Thymus (tissue), 11 donors: Measurements from ENCODE around the gene HFE. TPM values are rescaled to one million over a fixed set of nuclear protein-coding genes. Genes with fewer than 3 reads are reported as not detected.

Experiments used
- DNase-seq, 9 donors: peaks; one replicate each; pipeline ENCODE4 v3.0.0-alpha.2; 2013; ENCODE audit warnings: low spot score in 9 of 9, low read depth in 6 of 9, missing footprints in 1 of 9
- H3K27ac ChIP-seq, 2 donors: one replicate each; pipeline ENCODE4 v1.5.1; 2013; ENCODE audit warnings: control low read depth in 1 of 2, low read depth in 1 of 2, low read length in 1 of 2, mild to moderate bottlenecking in 1 of 2, moderate library complexity in 1 of 2
- H3K27me3 ChIP-seq, 2 donors: one replicate each; pipeline ENCODE4 v1.5.1; 2013; ENCODE audit warnings: low read length in 1 of 2; ENCODE audit not compliant: control insufficient read depth in 2 of 2, insufficient read depth in 1 of 2
- H3K36me3 ChIP-seq, 2 donors: one replicate each; pipeline ENCODE4 v1.5.1; 2013; ENCODE audit warnings: low read length in 1 of 2, mild to moderate bottlenecking in 1 of 2, moderate library complexity in 1 of 2; ENCODE audit not compliant: control insufficient read depth in 2 of 2, insufficient read depth in 2 of 2
- H3K4me1 ChIP-seq, 2 donors: one replicate each; pipeline ENCODE4 v1.5.1; 2013; ENCODE audit warnings: low read length in 2 of 2; ENCODE audit not compliant: control insufficient read depth in 2 of 2, insufficient read depth in 2 of 2
- H3K4me3 ChIP-seq, 2 donors: one replicate each; pipeline ENCODE4 v1.5.1; 2013; ENCODE audit warnings: low read length in 2 of 2, control low read depth in 1 of 2, mild to moderate bottlenecking in 1 of 2
- H3K9me3 ChIP-seq, 2 donors: one replicate each; pipeline ENCODE4 v1.5.1; 2013; ENCODE audit warnings: low read length in 1 of 2, mild to moderate bottlenecking in 1 of 2; ENCODE audit not compliant: control insufficient read depth in 2 of 2, insufficient read depth in 1 of 2
- WGBS: extraction: QIAGEN DNeasy Blood & Tissue Kit; methylation state at CpG from one replicate; pipeline ENCODE4 v1.1.7; 2013; 5-methylcytosine and 5-hydroxymethylcytosine counted together
- polyA plus RNA-seq: library from polyadenylated mRNA; stranded (reverse); fragments of 200-250 nt; gene quantifications from one replicate; pipeline ENCODE4 v1.2.3, GENCODE V29; 2013
- total RNA-seq: library from RNA; stranded (reverse); fragments of 120-200 nt; gene quantifications from one replicate; pipeline ENCODE4 v1.2.4, GENCODE V29; 2013
- donor health status: healthy.

The HFE gene
- total and polyA plus RNA-seq, 2 donors, result 1.7 to 3.8 TPM

DNA sequence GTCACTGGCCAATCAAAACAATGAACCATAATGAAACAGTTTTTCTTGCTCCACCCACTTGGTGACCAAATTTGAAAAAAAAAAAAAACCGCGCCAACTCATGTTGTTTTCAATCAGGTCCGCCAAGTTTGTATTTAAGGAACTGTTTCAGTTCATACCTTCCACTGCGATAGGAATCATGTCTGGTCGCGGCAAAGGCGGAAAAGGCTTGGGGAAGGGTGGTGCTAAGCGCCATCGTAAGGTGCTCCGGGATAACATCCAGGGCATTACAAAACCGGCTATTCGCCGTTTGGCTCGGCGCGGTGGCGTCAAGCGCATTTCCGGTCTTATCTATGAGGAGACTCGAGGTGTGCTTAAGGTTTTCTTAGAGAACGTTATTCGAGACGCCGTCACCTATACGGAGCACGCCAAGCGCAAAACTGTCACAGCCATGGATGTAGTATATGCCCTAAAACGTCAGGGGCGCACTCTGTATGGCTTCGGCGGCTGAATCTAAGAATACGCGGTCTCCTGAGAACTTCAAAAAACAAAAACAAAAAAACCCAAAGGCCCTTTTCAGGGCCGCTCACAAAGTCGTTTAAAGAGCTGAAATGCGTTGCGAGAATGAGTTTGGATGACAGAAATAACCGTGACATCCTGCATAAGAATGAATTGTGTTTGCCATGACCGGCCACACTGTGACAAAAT is 16.7 kb downstream of the HFE start:
- Histone ChIP-seq H3K27ac (peak overlapping the region; percentile 91 to 100), H3K27me3 (no peaks in the 10 kb centered on the region), H3K9me3 (peaks cover 0 to 20% of the 10 kb centered on the region in 2 donors), H3K4me3 (peak overlapping the region; percentile 55 to 61), H3K36me3 (no peaks in the 10 kb centered on the region), H3K4me1 (peaks cover 6 to 20% of the 10 kb centered on the region in 2 donors)
- peak; percentile 92 to 99 (median 97) for DNase-seq
- under 1% methylated on average over 39 of the region's 39 CpGs for WGBS

DNA sequence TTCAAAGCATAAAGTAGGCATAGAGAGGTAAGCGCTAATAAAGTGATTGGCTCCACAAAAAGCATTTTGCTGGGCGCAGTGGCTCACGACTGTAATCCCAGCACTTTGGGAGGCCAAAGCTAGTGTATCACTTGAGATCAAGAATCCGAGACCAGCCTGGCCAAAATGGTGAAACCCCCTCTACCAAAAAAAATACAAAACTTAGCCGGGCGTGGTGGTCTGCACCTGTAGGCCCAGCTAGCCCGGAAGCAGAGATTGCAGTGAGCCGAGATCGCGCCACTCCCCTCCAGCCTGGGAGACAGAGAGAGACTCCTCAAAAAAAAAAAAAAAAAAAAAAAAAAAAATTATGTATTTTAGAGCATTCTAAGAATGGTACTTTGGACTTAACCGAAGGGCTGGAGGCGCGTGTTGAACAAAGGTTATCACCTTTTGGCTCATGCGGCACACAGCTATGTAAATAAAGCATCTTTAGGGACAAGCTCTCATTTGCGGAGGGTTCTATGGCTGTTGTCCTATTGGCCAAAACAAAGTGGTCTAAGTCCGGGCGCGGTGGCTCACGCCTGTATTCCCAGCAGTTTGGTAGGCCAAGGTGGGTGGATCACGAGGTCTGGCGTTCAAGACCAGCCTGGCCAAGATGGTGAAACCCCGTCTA is 17.4 kb downstream of the HFE start:
- WGBS, result 61% methylated on average over 22 of the region's 22 CpGs
- peak overlapping the region; percentile 91 to 100 for H3K27ac ChIP-seq
- H3K27me3 ChIP-seq, result no peaks in the 10 kb centered on the region
- no peak for DNase-seq
- H3K9me3 ChIP-seq, result peaks cover 0 to 20% of the 10 kb centered on the region in 2 donors
- peak overlapping the region; percentile 55 to 61 for H3K4me3 ChIP-seq
- H3K4me1 ChIP-seq, result peaks cover 6 to 23% of the 10 kb centered on the region in 2 donors
- H3K36me3 ChIP-seq, result no peaks in the 10 kb centered on the region

DNA sequence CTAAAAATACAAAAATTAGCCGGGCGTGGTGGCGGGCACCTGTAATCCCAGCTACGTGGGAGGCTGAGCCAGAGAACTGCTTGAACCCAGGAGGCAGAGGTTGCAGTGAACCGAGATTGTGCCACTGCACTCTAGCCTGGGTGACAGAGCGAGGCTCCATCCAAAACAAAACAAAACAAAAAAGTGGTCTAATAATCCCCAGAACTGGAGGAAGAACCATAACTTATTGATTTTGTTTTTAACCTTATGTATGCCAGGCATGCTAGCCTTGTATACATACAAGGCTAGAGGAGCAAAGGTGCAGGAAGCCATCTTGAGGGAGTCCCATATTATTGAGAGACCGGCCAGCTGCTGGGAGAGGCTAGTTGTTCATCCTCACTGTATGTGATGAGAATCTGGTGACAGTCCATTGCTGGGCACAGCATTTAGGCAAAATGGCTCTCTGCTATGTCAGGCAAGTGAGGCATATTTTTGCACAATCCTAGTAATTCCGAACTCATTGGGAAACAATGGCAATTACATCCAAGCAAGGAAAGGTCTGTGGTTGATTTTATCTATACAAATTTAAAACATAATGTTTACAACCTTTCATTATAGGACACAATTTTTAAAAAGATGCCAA is 18.0 kb downstream of the HFE start:
- DNase-seq, result no peak
- H3K9me3 ChIP-seq, result peaks cover 0 to 20% of the 10 kb centered on the region in 2 donors
- H3K4me1 ChIP-seq, result peaks cover 6 to 26% of the 10 kb centered on the region in 2 donors
- 97% methylated on average over 8 of the region's 8 CpGs for WGBS
- H3K36me3 ChIP-seq, result no peaks in the 10 kb centered on the region
- H3K27ac ChIP-seq, result peak overlapping the region in 1 of 2 donors; percentile 100
- no peaks in the 10 kb centered on the region for H3K27me3 ChIP-seq
- H3K4me3 ChIP-seq, result no peak overlapping the region

DNA sequence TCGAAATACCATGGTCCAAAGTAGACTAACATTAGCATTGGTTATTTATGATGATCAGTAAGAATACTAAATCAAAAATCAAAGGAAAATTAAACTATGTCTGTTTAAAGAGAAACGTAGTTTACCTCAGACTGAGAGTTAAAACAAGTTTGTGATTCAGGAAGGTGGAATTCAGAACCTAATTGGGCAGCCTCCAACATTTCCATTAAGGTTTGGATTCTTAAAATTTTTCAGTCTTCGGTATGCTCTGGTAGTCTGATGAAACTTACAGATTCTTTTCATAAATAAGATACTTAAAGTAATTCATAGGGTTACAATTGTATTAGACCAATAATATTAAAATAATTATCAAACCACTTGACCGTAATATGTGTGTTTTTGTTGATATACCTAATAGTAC is 18.6 kb downstream of the HFE start:
- H3K9me3 ChIP-seq, result peaks cover 0 to 20% of the 10 kb centered on the region in 2 donors
- no peak overlapping the region for H3K4me3 ChIP-seq
- no peak for DNase-seq
- H3K27ac ChIP-seq, result no peak overlapping the region
- WGBS, result 95% methylated on average over 4 of the region's 4 CpGs
- no peaks in the 10 kb centered on the region for H3K36me3 ChIP-seq
- peaks cover 6 to 26% of the 10 kb centered on the region in 2 donors for H3K4me1 ChIP-seq
- H3K27me3 ChIP-seq, result no peaks in the 10 kb centered on the region

DNA sequence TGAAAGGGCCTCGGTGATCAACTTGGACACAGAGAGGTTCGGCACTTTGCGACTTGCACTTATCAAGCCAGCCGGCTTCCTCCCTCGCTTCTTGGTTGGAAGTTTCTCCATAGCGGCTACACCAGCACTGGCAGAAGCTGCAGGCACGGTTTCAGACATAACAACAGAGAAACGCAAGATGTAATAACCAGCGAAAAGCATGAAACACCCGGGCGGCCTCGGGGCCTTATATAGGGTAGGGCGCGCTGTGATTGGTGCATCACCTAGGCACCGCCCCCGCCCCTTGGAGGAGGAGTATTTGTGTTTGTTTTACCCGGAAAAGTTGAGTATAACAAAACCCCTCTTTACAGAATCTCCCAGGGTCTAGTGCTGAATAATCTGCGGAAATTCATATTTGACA is 20.7 kb downstream of the HFE start:
- DNase-seq, result no peak
- H3K27me3 ChIP-seq, result no peaks in the 10 kb centered on the region
- H3K4me1 ChIP-seq, result peaks cover 6 to 26% of the 10 kb centered on the region in 2 donors
- no peak overlapping the region for H3K27ac ChIP-seq
- H3K4me3 ChIP-seq, result no peak overlapping the region
- no peaks in the 10 kb centered on the region for H3K36me3 ChIP-seq
- 98% methylated on average over 18 of the region's 18 CpGs for WGBS
- H3K9me3 ChIP-seq, result peaks cover 0 to 20% of the 10 kb centered on the region in 2 donors

DNA sequence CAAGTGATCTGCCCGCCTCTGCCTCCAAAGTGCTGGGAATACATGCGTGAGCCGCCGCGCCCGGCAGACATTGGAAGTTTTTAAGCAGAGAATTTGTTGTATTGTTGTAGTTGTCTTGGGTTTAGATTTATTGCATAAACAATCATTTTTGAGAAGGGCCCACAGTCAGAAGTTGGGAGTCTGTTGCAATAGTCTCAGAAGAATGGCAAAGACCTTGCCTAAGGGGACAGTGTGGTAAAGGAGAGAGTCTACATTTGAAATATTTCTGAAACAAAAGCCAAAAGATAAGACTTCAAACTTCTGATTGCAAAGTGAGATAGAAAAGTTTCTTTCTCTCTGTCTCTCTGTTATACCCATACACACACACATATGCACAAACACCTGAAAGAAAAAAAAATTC is 22.5 kb downstream of the HFE start:
- no peak overlapping the region for H3K27ac ChIP-seq
- 99% methylated on average over 6 of the region's 6 CpGs for WGBS
- H3K9me3 ChIP-seq, result peaks cover 0 to 19% of the 10 kb centered on the region in 2 donors
- no peak overlapping the region for H3K4me3 ChIP-seq
- no peaks in the 10 kb centered on the region for H3K36me3 ChIP-seq
- peaks cover 0 to 11% of the 10 kb centered on the region in 2 donors for H3K4me1 ChIP-seq
- no peak for DNase-seq
- no peaks in the 10 kb centered on the region for H3K27me3 ChIP-seq

DNA sequence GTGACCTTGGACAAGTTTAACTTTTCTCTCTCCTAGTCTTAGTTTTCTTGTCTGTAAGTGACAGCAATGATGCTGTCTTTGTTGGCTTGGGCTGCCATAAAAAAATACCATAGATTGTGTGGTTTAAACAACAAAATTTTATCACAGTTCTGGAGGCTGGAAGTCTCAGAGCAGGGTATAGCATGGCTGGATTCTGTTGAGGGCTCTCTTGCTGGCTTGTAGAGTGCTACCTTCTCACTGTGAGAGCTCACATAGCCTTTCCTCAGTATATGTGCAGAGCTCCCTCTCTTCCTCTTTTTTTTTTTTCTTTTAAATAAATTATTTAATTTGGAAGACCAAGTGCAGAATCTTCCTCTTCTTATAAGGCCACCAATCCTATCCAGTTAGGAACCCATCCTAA is 26.3 kb downstream of the HFE start:
- no peak for DNase-seq
- no peak overlapping the region for H3K27ac ChIP-seq
- no peaks in the 10 kb centered on the region for H3K36me3 ChIP-seq
- H3K4me3 ChIP-seq, result no peak overlapping the region
- H3K4me1 ChIP-seq, result peaks cover 6 to 22% of the 10 kb centered on the region in 2 donors
- no peaks in the 10 kb centered on the region for H3K9me3 ChIP-seq
- H3K27me3 ChIP-seq, result no peaks in the 10 kb centered on the region

DNA sequence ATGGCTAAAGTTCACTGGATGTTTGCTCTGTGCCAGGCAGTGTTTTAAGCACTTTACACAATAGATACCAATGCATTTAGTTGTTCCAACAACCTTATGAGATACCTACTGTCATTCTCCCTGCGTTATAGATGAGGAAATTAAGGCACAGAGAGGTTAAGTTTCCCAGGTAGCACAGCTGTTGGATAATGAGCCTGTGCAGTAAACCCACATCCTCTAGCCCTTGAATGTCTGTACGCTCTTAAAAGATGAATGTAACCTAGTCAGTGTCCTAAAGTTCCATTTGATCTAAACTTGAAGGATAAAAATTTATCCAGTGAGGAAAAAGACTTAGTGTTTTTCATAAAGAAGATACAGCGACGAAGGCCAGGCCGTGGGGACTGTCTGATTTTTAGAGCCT is 28.0 kb downstream of the HFE start:
- Histone ChIP-seq H3K27ac (peak overlapping the region in 1 of 2 donors; percentile 59), H3K36me3 (no peaks in the 10 kb centered on the region), H3K9me3 (no peaks in the 10 kb centered on the region), H3K4me3 (no peak overlapping the region), H3K4me1 (peaks cover 6 to 19% of the 10 kb centered on the region in 2 donors), H3K27me3 (no peaks in the 10 kb centered on the region)
- 73% methylated on average over 5 of the region's 5 CpGs for WGBS
- peak in 1 of 9 donors; percentile 72 for DNase-seq

DNA sequence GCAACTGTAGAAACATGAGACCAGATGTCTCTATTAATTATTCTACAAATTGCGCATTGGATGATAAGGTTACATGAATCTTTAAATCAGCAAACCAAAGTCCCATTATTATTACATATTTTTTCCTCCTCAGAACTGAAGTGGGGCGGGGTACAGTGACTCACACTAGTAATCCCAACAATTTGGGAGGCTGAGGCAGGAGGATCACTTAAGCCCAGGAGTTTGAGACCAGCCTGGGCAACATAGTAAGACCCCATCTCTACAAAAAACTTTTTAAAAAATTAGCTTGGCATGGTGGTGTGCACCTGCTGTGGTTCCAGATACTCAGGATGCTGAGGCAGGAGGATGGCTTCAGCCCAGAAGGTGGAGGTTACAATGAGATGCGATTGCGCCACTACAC is 29.0 kb downstream of the HFE start:
- Histone ChIP-seq H3K27ac (no peak overlapping the region), H3K4me1 (peaks cover 9 to 22% of the 10 kb centered on the region in 2 donors), H3K36me3 (no peaks in the 10 kb centered on the region), H3K27me3 (no peaks in the 10 kb centered on the region), H3K4me3 (no peak overlapping the region), H3K9me3 (no peaks in the 10 kb centered on the region)
- WGBS, result 99% methylated on average over 4 of the region's 4 CpGs
- DNase-seq, result no peak
